Endothelial cell of umbilical vein (primary cell): Measurements from ENCODE around the gene LRRC17. TPM values are rescaled to one million over a fixed set of nuclear protein-coding genes. Genes with fewer than 3 reads are reported as not detected.

Source experiments
- BruUV-seq: library from RNA; stranded (reverse); fragments of 400-500 nt; replicated peaks from 2 replicates; lab custom pipeline; 2021; lab: Mats Ljungman, UMichigan
- CTCF ChIA-PET: fragments of 300-600, 350-600 bp; sonication (Branson Sonifier 250); formaldehyde crosslinking; loops from one replicate; lab custom pipeline; 2021; ENCODE audit warnings: antibody characterized with exemption, inconsistent platforms; lab: Charles Lee
- POLR2A ChIA-PET: fragments of 300-600, 350-600 bp; sonication (Branson Sonifier 250); formaldehyde crosslinking; loops from one replicate; lab custom pipeline; 2021; ENCODE audit warnings: antibody characterized with exemption, inconsistent platforms; lab: Charles Lee
- DNase-seq: peaks from one replicate; pipeline ENCODE4 v3.0.0-alpha.2; 2011; ENCODE audit warnings: low read depth, low spot score
- FAIRE-seq: peaks from 2 replicates; lab custom pipeline; 2011; peaks lifted over from hg19 to GRCh38; lab: Jason Lieb, UNC
- H2AFZ ChIP-seq: 2 replicates; pipeline ENCODE4 v1.6.0; 2012; ENCODE audit warnings: low read depth, low read length, control low read depth, inconsistent platforms
- H3K27ac ChIP-seq: 2 replicates; pipeline ENCODE4 v1.5.1; 2011; ENCODE audit warnings: low read depth, mild to moderate bottlenecking, control low read depth, low read length, moderate library complexity; ENCODE audit not compliant: insufficient read depth
- H3K27me3 ChIP-seq, 2 experiments: 2 replicates each; pipeline versions ENCODE4 v1.6.0 to v1.6.1; 2011; ENCODE audit warnings: low read length in 2 of 2, mixed read lengths in 1 of 2; ENCODE audit not compliant: control insufficient read depth in 2 of 2, insufficient read depth in 2 of 2
- H3K36me3 ChIP-seq, 2 experiments: 2 replicates in 1 of 2; 3 replicates in 1 of 2; pipeline ENCODE4 v1.5.1; 2011; ENCODE audit warnings: low read length in 2 of 2, mild to moderate bottlenecking in 1 of 2, moderate library complexity in 1 of 2; ENCODE audit not compliant: control insufficient read depth in 2 of 2, insufficient read depth in 2 of 2; ENCODE audit errors: extremely low read depth in 1 of 2
- H3K4me1 ChIP-seq: 3 replicates; pipeline ENCODE4 v1.5.1; 2011; ENCODE audit warnings: mild to moderate bottlenecking, low read length; ENCODE audit not compliant: control insufficient read depth, insufficient read depth; ENCODE audit errors: extremely low read depth
- H3K4me2 ChIP-seq: 2 replicates; pipeline ENCODE4 v1.6.1; 2011; ENCODE audit warnings: low read length, control low read depth, mixed read lengths; ENCODE audit not compliant: insufficient read depth
- H3K4me3 ChIP-seq, 3 experiments: fragments of 200-600 bp in 1 of 3; sonication (generic), shearing (Covaris generic) in 1 of 3; replicated peaks in 1 of 3; 2 replicates each; pipeline ENCODE4 v1.5.1; 2011 to 2016; ENCODE audit warnings: control low read depth in 3 of 3, low read length in 3 of 3, mild to moderate bottlenecking in 2 of 3, inconsistent platforms in 1 of 3, low read depth in 1 of 3, moderate library complexity in 1 of 3; ENCODE audit not compliant: insufficient read depth in 1 of 3
- H3K79me2 ChIP-seq: 2 replicates; pipeline ENCODE4 v1.6.0; 2012; ENCODE audit warnings: low read length, inconsistent platforms; ENCODE audit not compliant: control insufficient read depth, insufficient read depth
- H3K9ac ChIP-seq: replicated peaks from 2 replicates; pipeline ENCODE3; 2011; ENCODE audit warnings: low read length, control low read depth; ENCODE audit not compliant: insufficient read depth; ENCODE audit errors: extremely low read depth
- H3K9me1 ChIP-seq: replicated peaks from 3 replicates; pipeline ENCODE4 v1.6.0; 2011; ENCODE audit warnings: mild to moderate bottlenecking, low read length; ENCODE audit not compliant: control insufficient read depth, insufficient read depth; ENCODE audit errors: extremely low read depth
- H3K9me3 ChIP-seq: replicated peaks from 2 replicates; pipeline ENCODE4 v1.5.1; 2012; ENCODE audit warnings: low read length, inconsistent platforms; ENCODE audit not compliant: control insufficient read depth, insufficient read depth
- H4K20me1 ChIP-seq: replicated peaks from 2 replicates; pipeline ENCODE3; 2011; ENCODE audit warnings: mild to moderate bottlenecking, low read length; ENCODE audit not compliant: control insufficient read depth, insufficient read depth; ENCODE audit errors: extremely low read depth
- CTCF ChIP-seq, 2 donors: IDR thresholded peaks; 1 replicate in 1 of 2; 2 replicates in 1 of 2; pipeline ENCODE4 v1.5.1; 2011; ENCODE audit warnings: low read length in 2 of 2, mild to moderate bottlenecking in 2 of 2, moderate library complexity in 2 of 2, control low read depth in 1 of 2, inconsistent platforms in 1 of 2, low read depth in 1 of 2; ENCODE audit not compliant: insufficient read depth in 1 of 2; ENCODE audit errors: extremely low read depth in 1 of 2
- EZH2 ChIP-seq: IDR thresholded peaks from 2 replicates; pipeline ENCODE4 v1.6.1; 2012; ENCODE audit warnings: borderline replicate concordance, low read depth, mild to moderate bottlenecking, moderate library complexity, low read length, inconsistent platforms; ENCODE audit not compliant: severe bottlenecking
- FOS ChIP-seq: IDR thresholded peaks from 2 replicates; pipeline ENCODE4 v1.6.1; 2011; ENCODE audit warnings: mild to moderate bottlenecking, low read length, moderate library complexity, borderline replicate concordance; ENCODE audit not compliant: insufficient read depth
- GATA2 ChIP-seq: IDR thresholded peaks from 2 replicates; pipeline ENCODE4 v1.7.0; 2011; ENCODE audit warnings: low read depth, mild to moderate bottlenecking, moderate library complexity, mixed read lengths, low read length; ENCODE audit not compliant: insufficient read length, insufficient read depth
- JUN ChIP-seq: IDR thresholded peaks from 2 replicates; pipeline ENCODE4 v1.6.1; 2011; ENCODE audit warnings: borderline replicate concordance, low read depth; ENCODE audit not compliant: insufficient read length, insufficient read depth
- MYC ChIP-seq: IDR thresholded peaks from one replicate; pipeline ENCODE4 v1.6.1; 2011; ENCODE audit warnings: mild to moderate bottlenecking, low read depth, low read length
- POLR2A ChIP-seq: IDR thresholded peaks from 2 replicates; pipeline ENCODE4 v1.6.1; 2012; ENCODE audit warnings: low read depth, mild to moderate bottlenecking, control low read depth, low read length
- POLR2AphosphoS5 ChIP-seq: IDR thresholded peaks from 2 replicates; pipeline ENCODE4 v1.6.1; 2012; ENCODE audit warnings: low read depth, mild to moderate bottlenecking, control low read depth, low read length, moderate library complexity; ENCODE audit not compliant: insufficient read depth
- dilution Hi-C: fragments of 300-500 bp; cut with MboI; formaldehyde crosslinking; loops from one replicate; pipeline ENCODE4 v1.15.0; 2019; ENCODE audit warnings: low sequenced_read_pairs; ENCODE audit not compliant: extremely low pct_ligation_motif_present
- intact Hi-C: fragments of 100-400 bp; cut with micrococcal nuclease; formaldehyde crosslinking; loops from one replicate; pipeline ENCODE4 v1.10.0; 2022
- polyA plus RNA-seq, 4 experiments: library from polyadenylated mRNA; depleted of rRNA in 3 of 4; stranded (reverse) in 3 of 4; unstranded in 1 of 4; fragments of >200 nt; gene quantifications; 2 replicates each; pipeline versions ENCODE4 v1.2.1 to v1.2.3, GENCODE V29; 2011 to 2012; ENCODE audit warnings: missing spikeins in 1 of 4
- total RNA-seq: library from RNA; stranded (reverse); gene quantifications from 2 replicates; pipeline ENCODE4 v1.2.3, GENCODE V29; 2021
- TF ChIP-seq, protein P1 (sequence below): IDR thresholded peaks from 2 replicates; pipeline ENCODE4 v1.6.1; 2011; ENCODE audit not compliant: insufficient read depth, insufficient read length

The LRRC17 gene
- total and polyA plus RNA-seq, 2 donors (not counting 3 experiments of a cell fraction or from before 2014, with no cell fraction given), result 22.7 to 33.7 TPM

- no peaks in the 10 kb centered on the region for H3K79me2 ChIP-seq
- no peak overlapping the region for H3K4me3 ChIP-seq
- H3K36me3 ChIP-seq, result no peaks in the 10 kb centered on the region
- POLR2A ChIA-PET, result no interaction called here
- H3K9me1 ChIP-seq, result no peaks in the 10 kb centered on the region
- no peak overlapping the region for H3K4me2 ChIP-seq
- no peak overlapping the region for H3K9ac ChIP-seq
- CTCF ChIA-PET, result interaction anchor here (0.8 to 3.0 kb wide), 4 partner anchors 10 to 144 kb away, joined by 3 to 17 read pairs (median 6); no protein-coding TSS in a partner anchor
- no peaks in the 10 kb centered on the region for H3K27me3 ChIP-seq
- intact Hi-C loops (no loop called here), dilution Hi-C loops (no loop called here)
- no peaks in the 10 kb centered on the region for H3K9me3 ChIP-seq
- no peaks in the 10 kb centered on the region for H4K20me1 ChIP-seq
- no peak overlapping the region for H2AFZ ChIP-seq
- BruUV-seq, result no TSS peak
- H3K4me1 ChIP-seq, result peaks cover 15% of the 10 kb centered on the region
- TF ChIP-seq, protein P1, sequence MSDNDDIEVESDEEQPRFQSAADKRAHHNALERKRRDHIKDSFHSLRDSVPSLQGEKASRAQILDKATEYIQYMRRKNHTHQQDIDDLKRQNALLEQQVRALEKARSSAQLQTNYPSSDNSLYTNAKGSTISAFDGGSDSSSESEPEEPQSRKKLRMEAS, result no peak
- DNase-seq, result no peak
- no peak for FAIRE-seq
- H3K27ac ChIP-seq, result no peak overlapping the region
Measured at GRCh38 chr7:102917436-102918353, 4.9 kb downstream of the LRRC17 start.

DNA sequence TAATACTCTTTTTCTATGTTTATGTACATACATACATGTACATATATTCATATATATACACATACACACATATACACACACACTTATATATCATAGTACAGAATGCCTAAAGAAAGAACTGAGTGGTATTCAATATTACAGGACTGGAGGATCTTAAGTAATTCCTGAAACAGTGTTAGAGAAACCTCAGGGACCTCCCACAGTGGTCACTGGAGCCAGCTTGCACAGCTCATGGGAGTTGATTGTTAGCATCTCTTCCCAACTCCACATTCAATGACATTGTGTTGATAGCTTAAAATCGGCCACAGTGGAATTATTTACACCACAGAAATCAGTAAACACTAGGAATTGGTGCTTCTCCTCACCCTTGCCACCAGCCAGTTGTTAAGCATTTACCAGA, 6.0 kb downstream of the LRRC17 start:
- no TSS peak for BruUV-seq
- Histone ChIP-seq H2AFZ (no peak overlapping the region), H3K79me2 (no peaks in the 10 kb centered on the region), H3K9me1 (no peaks in the 10 kb centered on the region), H3K9ac (no peak overlapping the region), H3K4me2 (no peak overlapping the region), H3K27ac (no peak overlapping the region), H3K27me3 (no peaks in the 10 kb centered on the region), H4K20me1 (no peaks in the 10 kb centered on the region), H3K4me3 (no peak overlapping the region), H3K4me1 (peaks cover 9% of the 10 kb centered on the region), H3K9me3 (no peaks in the 10 kb centered on the region), H3K36me3 (no peaks in the 10 kb centered on the region)
- POLR2A ChIA-PET, result no interaction called here
- dilution Hi-C loops (no loop called here), intact Hi-C loops (no loop called here)
- no peak for TF ChIP-seq MYC
- no peak for TF ChIP-seq GATA2
- TF ChIP-seq CTCF (IDR thresholded peaks at IDR 0.05; ENCODE audit: extremely low read depth in 1 of 2, insufficient read depth in 1 of 2, low read depth in 1 of 2, low read length in 2 of 2), result no peak
- TF ChIP-seq POLR2A, result no peak
- no peak for TF ChIP-seq JUN
- TF ChIP-seq EZH2, result no peak
- TF ChIP-seq FOS, result no peak
- TF ChIP-seq, protein P1, result no peak
- no peak for TF ChIP-seq POLR2AphosphoS5
- FAIRE-seq (no peak), DNase-seq (no peak)
- CTCF ChIA-PET, result interaction anchor here (1.9 to 3.0 kb wide), 2 partner anchors 9 to 143 kb away, joined by 5 to 17 read pairs; no protein-coding TSS in a partner anchor
